Neural cell (in vitro differentiated cells): ENCODE results near the gene HERC3. TPM values are rescaled to one million over a fixed set of nuclear protein-coding genes. Genes with fewer than 3 reads are reported as not detected.

Experiments used
- H2AFZ ChIP-seq: fragments of 200-600, 300-800 bp; sonication (generic), shearing (Covaris generic); 2 replicates; pipeline ENCODE4 v1.6.0; 2014; ENCODE audit warnings: low read depth, mild to moderate bottlenecking, antibody characterized with exemption, low read length, moderate library complexity
- H3F3A ChIP-seq: fragments of 200-600 bp; shearing (Covaris generic); 2 replicates; pipeline ENCODE4 v1.6.1; 2016; ENCODE audit warnings: mild to moderate bottlenecking, moderate library complexity, mixed read lengths, antibody characterized with exemption, low read length; ENCODE audit not compliant: insufficient read depth, poor library complexity, severe bottlenecking
- H3K27ac ChIP-seq: fragments of 200-600, 300-800 bp; sonication (generic), shearing (Covaris generic); 2 replicates; pipeline ENCODE4 v1.5.1; 2014; ENCODE audit warnings: mild to moderate bottlenecking, low read length, moderate library complexity
- H3K27me3 ChIP-seq: fragments of 300-800, 200-600 bp; sonication (generic), shearing (Covaris generic); 2 replicates; pipeline ENCODE4 v1.6.0; 2014; ENCODE audit warnings: mild to moderate bottlenecking, low read depth, low read length, moderate library complexity; ENCODE audit not compliant: insufficient read depth
- H3K36me3 ChIP-seq: fragments of 300-800, 200-600 bp; sonication (generic), shearing (Covaris generic); 2 replicates; pipeline ENCODE4 v1.5.1; 2014; ENCODE audit warnings: mild to moderate bottlenecking, antibody characterized with exemption, low read length, moderate library complexity; ENCODE audit not compliant: insufficient read depth
- H3K4me2 ChIP-seq: fragments of 300-800, 200-600 bp; sonication (generic), shearing (Covaris generic); 2 replicates; pipeline ENCODE4 v1.6.0; 2014; ENCODE audit warnings: mild to moderate bottlenecking, low read length
- H3K4me3 ChIP-seq: fragments of 300-800, 200-600 bp; sonication (generic), shearing (Covaris generic); 2 replicates; pipeline ENCODE4 v1.5.1; 2014; ENCODE audit warnings: mild to moderate bottlenecking, low read length, moderate library complexity
- H3K79me2 ChIP-seq: fragments of 200-600 bp; shearing (Covaris generic); replicated peaks from 2 replicates; pipeline ENCODE4 v1.6.0; 2014; ENCODE audit warnings: mild to moderate bottlenecking, low read length, moderate library complexity; ENCODE audit not compliant: insufficient read depth
- H3K9ac ChIP-seq: fragments of 300-800, 200-600 bp; sonication (generic), shearing (Covaris generic); 2 replicates; pipeline ENCODE4 v1.6.1; 2016; ENCODE audit warnings: mild to moderate bottlenecking, low read length, mixed read lengths
- H3K9me2 ChIP-seq: fragments of 200-600 bp; shearing (Covaris generic); 2 replicates; pipeline ENCODE4 v1.6.1; 2016; ENCODE audit warnings: mild to moderate bottlenecking, low read length, mixed read lengths; ENCODE audit not compliant: insufficient read depth
- H3K9me3 ChIP-seq: fragments of 200-600, 300-800 bp; sonication (generic), shearing (Covaris generic); 2 replicates; pipeline ENCODE4 v1.6.1; 2016; ENCODE audit warnings: mild to moderate bottlenecking, mixed run types, low read length, moderate library complexity, mixed read lengths
- H4K20me1 ChIP-seq: fragments of 200-600 bp; shearing (Covaris generic); 2 replicates; pipeline ENCODE4 v1.6.1; 2016; ENCODE audit warnings: mild to moderate bottlenecking, mixed run types; ENCODE audit not compliant: insufficient read depth
- EP300 ChIP-seq: fragments of 450-650 bp; conservative IDR thresholded peaks from 2 replicates; pipeline ENCODE4 v1.6.1; 2014; ENCODE audit warnings: antibody characterized with exemption, mild to moderate bottlenecking, moderate library complexity; ENCODE audit not compliant: poor library complexity, severe bottlenecking
- EZH2 ChIP-seq: fragments of 200-600, 300-800 bp; shearing (Covaris generic), sonication (generic); IDR thresholded peaks from 2 replicates; pipeline ENCODE4 v1.6.1; 2014; ENCODE audit warnings: antibody characterized with exemption, low read length, borderline replicate concordance, mild to moderate bottlenecking; ENCODE audit not compliant: insufficient read depth, poor library complexity, severe bottlenecking
- MXI1 ChIP-seq: fragments of 450-650 bp; conservative IDR thresholded peaks from 2 replicates; pipeline ENCODE4 v1.6.1; 2014; ENCODE audit warnings: antibody characterized with exemption, mild to moderate bottlenecking; ENCODE audit not compliant: poor library complexity, severe bottlenecking
- POLR2AphosphoS5 ChIP-seq: IDR thresholded peaks from 2 replicates; pipeline ENCODE4 v1.6.1; 2012
- RAD21 ChIP-seq: fragments of 450-650 bp; conservative IDR thresholded peaks from 2 replicates; pipeline ENCODE4 v1.6.1; 2014; ENCODE audit warnings: antibody characterized with exemption, mild to moderate bottlenecking, moderate library complexity
- SMC3 ChIP-seq: fragments of 450-650 bp; conservative IDR thresholded peaks from 2 replicates; pipeline ENCODE4 v1.6.1; 2014; ENCODE audit warnings: antibody characterized with exemption, mild to moderate bottlenecking, moderate library complexity; ENCODE audit not compliant: poor library complexity
- TAF1 ChIP-seq: IDR thresholded peaks from 2 replicates; pipeline ENCODE4 v1.6.1; 2012; ENCODE audit warnings: low read depth
- polyA plus RNA-seq: library from polyadenylated mRNA; depleted of rRNA; stranded (reverse); fragments of >200 nt; gene quantifications from 2 replicates; pipeline ENCODE4 v1.2.3, GENCODE V29; 2014
- TF ChIP-seq, protein P1 (sequence below): fragments of 450-650 bp; IDR thresholded peaks from 2 replicates; pipeline ENCODE4 v1.5.1; 2014; ENCODE audit warnings: antibody characterized with exemption, mild to moderate bottlenecking, moderate library complexity; ENCODE audit not compliant: poor library complexity, severe bottlenecking
- TF ChIP-seq, protein P2 (sequence below): IDR thresholded peaks from 2 replicates; pipeline ENCODE4 v1.6.1; 2012; ENCODE audit warnings: borderline replicate concordance

Gene HERC3
- polyA plus RNA-seq, 1 donor from 2014 or later, result 49.2 TPM

DNA sequence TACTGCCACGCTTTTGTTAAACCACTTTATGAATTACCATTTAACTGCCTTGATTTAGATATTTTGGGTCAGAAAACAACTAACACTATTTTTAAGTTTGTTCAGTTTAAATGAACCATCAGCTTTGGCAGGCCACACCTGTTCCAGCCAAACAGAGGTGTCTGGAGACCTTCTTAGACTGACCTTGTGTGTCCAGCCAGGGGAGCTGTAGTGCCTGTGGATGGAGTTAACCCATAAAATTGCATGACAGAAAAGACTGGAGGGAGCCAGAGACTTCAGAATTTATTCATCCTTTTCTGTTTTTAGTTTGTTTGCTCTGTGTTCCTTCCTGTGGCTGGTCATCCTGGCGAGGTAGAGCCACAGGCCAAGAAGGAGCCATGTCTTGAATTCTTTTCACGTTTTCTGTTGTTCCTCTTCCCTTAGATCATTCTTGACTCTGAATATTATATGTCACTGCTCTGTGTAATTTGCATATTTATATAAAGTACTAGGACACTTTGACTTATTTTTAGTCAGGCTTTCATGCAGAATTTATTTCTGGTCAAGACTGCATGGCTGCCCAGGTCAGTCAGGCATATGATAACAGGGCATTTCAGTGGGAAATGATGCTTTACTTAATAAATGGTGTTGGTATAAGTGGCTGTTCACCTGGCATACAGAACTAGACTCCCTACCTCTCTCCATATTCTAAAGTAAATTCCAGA lies 26.7 kb downstream of the HERC3 start:
- H3K9ac ChIP-seq, result no peak overlapping the region
- H3F3A ChIP-seq, result no peaks in the 10 kb centered on the region
- H3K36me3 ChIP-seq, result no peaks in the 10 kb centered on the region
- H3K4me3 ChIP-seq, result no peak overlapping the region
- no peaks in the 10 kb centered on the region for H3K9me2 ChIP-seq
- H4K20me1 ChIP-seq, result peaks cover 4% of the 10 kb centered on the region
- no peak overlapping the region for H3K27ac ChIP-seq
- H3K9me3 ChIP-seq, result no peaks in the 10 kb centered on the region
- H2AFZ ChIP-seq, result no peak overlapping the region
- no peak overlapping the region for H3K4me2 ChIP-seq
- H3K27me3 ChIP-seq, result no peaks in the 10 kb centered on the region
- H3K79me2 ChIP-seq, result peaks cover 13% of the 10 kb centered on the region
- no peak for TF ChIP-seq EP300
- TF ChIP-seq, protein P1, sequence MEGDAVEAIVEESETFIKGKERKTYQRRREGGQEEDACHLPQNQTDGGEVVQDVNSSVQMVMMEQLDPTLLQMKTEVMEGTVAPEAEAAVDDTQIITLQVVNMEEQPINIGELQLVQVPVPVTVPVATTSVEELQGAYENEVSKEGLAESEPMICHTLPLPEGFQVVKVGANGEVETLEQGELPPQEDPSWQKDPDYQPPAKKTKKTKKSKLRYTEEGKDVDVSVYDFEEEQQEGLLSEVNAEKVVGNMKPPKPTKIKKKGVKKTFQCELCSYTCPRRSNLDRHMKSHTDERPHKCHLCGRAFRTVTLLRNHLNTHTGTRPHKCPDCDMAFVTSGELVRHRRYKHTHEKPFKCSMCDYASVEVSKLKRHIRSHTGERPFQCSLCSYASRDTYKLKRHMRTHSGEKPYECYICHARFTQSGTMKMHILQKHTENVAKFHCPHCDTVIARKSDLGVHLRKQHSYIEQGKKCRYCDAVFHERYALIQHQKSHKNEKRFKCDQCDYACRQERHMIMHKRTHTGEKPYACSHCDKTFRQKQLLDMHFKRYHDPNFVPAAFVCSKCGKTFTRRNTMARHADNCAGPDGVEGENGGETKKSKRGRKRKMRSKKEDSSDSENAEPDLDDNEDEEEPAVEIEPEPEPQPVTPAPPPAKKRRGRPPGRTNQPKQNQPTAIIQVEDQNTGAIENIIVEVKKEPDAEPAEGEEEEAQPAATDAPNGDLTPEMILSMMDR, result no peak
- no peak for TF ChIP-seq SMC3
- no peak for TF ChIP-seq EZH2
- TF ChIP-seq, protein P2, sequence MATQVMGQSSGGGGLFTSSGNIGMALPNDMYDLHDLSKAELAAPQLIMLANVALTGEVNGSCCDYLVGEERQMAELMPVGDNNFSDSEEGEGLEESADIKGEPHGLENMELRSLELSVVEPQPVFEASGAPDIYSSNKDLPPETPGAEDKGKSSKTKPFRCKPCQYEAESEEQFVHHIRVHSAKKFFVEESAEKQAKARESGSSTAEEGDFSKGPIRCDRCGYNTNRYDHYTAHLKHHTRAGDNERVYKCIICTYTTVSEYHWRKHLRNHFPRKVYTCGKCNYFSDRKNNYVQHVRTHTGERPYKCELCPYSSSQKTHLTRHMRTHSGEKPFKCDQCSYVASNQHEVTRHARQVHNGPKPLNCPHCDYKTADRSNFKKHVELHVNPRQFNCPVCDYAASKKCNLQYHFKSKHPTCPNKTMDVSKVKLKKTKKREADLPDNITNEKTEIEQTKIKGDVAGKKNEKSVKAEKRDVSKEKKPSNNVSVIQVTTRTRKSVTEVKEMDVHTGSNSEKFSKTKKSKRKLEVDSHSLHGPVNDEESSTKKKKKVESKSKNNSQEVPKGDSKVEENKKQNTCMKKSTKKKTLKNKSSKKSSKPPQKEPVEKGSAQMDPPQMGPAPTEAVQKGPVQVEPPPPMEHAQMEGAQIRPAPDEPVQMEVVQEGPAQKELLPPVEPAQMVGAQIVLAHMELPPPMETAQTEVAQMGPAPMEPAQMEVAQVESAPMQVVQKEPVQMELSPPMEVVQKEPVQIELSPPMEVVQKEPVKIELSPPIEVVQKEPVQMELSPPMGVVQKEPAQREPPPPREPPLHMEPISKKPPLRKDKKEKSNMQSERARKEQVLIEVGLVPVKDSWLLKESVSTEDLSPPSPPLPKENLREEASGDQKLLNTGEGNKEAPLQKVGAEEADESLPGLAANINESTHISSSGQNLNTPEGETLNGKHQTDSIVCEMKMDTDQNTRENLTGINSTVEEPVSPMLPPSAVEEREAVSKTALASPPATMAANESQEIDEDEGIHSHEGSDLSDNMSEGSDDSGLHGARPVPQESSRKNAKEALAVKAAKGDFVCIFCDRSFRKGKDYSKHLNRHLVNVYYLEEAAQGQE, result no peak

DNA sequence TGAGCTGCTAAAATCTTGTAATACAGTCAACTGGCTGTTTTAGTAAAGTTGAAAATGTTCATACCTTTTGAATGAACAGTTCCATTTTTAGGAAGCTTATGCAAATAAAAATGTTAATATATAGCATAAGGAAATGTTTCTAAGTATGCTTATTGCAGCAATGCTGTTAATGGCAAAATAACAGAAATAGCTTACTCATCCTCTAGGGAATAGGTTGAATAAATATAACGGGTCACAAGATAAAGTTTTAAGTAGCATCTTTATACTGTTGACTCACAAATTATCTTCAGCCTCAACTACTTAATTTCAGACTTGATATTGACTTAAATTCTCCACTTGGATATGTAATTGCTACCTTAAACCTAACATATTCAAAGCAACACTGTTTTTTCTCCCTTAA lies 27.7 kb downstream of the HERC3 start:
- Histone ChIP-seq H3K36me3 (no peaks in the 10 kb centered on the region), H3K9me3 (no peaks in the 10 kb centered on the region), H3K4me3 (no peak overlapping the region), H3K9ac (no peak overlapping the region), H3K4me2 (no peak overlapping the region), H3F3A (no peaks in the 10 kb centered on the region), H3K79me2 (peaks cover 14% of the 10 kb centered on the region), H3K9me2 (no peaks in the 10 kb centered on the region), H3K27ac (no peak overlapping the region), H2AFZ (no peak overlapping the region), H4K20me1 (peaks cover 4% of the 10 kb centered on the region), H3K27me3 (no peaks in the 10 kb centered on the region)
- TF ChIP-seq MXI1 (no peak), TAF1 (no peak), SMC3 (no peak), RAD21 (no peak), EP300 (no peak), POLR2AphosphoS5 (no peak), EZH2 (no peak)
- TF ChIP-seq, protein P2, result no peak
- TF ChIP-seq, protein P1, result no peak
